ENCODE measurements around the gene CAMKMT.

Gene CAMKMT

DNA sequence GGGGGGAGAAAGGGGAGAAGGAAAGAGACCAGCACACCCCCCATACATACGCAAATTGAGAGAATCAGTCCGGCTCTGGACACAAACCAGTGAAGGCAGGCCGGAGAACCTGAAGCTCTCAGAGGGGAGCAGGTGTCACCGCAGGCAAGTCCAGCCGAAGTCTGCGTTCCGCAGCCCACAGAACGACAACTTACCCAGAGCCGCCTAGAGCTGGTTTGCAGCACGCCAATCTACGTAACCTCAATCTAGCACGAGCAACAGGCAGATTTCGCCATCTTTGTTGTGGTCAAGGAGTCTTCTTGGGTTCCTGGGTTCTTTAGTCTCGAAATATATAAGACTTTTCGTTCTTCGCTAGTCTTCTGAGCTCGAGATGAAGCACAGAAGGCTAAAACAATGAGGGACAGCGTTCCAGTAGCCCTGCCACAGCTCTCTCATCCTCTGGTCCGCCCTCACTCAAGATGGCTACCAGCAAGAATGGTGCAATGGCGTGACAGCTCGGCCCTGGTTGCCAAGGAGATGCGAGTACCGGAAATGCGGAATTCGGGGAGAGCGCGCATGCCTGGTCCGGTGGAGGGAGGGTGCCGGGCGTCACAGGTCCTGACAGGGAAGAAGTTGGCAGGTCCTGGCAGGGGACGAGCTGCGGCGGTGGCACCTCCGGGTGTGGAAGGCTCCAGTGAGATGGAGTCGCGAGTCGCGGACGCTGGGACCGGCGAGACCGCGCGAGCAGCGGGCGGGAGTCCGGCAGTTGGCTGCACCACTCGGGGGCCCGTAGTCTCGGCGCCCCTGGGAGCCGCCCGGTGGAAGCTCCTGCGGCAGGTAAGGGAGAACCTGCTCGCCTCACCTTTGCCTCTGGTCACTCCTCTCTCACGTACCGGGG, at the start of gene CAMKMT, which contains the start of gene PREPL:
Gene CAMKMT (plus strand): TSS at position 618 of the 877 bp plus-strand sequence.
Gene PREPL (minus strand): TSS at position 165 of the 877 bp plus-strand sequence. CDS start 15,152 bp downstream, outside the sequence.
- peak within 1 kb of the TSS; percentile 70 for H3K27ac ChIP-seq (ENCODE audit: poor library complexity, severe bottlenecking)
- peaks cover 4% of the 10 kb centered on the region; the same call in 1 of the 2 replicates for H3K36me3 ChIP-seq (ENCODE audit: low read depth)
- peak within 1 kb of the TSS; percentile 95 for H3K4me3 ChIP-seq (ENCODE audit: severe bottlenecking)
- TF ChIP-seq, protein P1, sequence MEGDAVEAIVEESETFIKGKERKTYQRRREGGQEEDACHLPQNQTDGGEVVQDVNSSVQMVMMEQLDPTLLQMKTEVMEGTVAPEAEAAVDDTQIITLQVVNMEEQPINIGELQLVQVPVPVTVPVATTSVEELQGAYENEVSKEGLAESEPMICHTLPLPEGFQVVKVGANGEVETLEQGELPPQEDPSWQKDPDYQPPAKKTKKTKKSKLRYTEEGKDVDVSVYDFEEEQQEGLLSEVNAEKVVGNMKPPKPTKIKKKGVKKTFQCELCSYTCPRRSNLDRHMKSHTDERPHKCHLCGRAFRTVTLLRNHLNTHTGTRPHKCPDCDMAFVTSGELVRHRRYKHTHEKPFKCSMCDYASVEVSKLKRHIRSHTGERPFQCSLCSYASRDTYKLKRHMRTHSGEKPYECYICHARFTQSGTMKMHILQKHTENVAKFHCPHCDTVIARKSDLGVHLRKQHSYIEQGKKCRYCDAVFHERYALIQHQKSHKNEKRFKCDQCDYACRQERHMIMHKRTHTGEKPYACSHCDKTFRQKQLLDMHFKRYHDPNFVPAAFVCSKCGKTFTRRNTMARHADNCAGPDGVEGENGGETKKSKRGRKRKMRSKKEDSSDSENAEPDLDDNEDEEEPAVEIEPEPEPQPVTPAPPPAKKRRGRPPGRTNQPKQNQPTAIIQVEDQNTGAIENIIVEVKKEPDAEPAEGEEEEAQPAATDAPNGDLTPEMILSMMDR (IDR thresholded peaks at IDR 0.05; ENCODE audit: poor library complexity, severe bottlenecking), result no peak
- H3K4me1 ChIP-seq (ENCODE audit: insufficient read depth, poor library complexity, severe bottlenecking), result peaks cover 16% of the 10 kb centered on the region
- H3K9me3 ChIP-seq (ENCODE audit: severe bottlenecking), result no peaks in the 10 kb centered on the region
- DNase-seq (ENCODE audit: low spot score), result peak; percentile 97
- ATAC-seq (ENCODE audit: low read depth), result peak; percentile 79
- H3K27me3 ChIP-seq (ENCODE audit: insufficient read depth, poor library complexity, severe bottlenecking), result no peaks in the 10 kb centered on the region

DNA sequence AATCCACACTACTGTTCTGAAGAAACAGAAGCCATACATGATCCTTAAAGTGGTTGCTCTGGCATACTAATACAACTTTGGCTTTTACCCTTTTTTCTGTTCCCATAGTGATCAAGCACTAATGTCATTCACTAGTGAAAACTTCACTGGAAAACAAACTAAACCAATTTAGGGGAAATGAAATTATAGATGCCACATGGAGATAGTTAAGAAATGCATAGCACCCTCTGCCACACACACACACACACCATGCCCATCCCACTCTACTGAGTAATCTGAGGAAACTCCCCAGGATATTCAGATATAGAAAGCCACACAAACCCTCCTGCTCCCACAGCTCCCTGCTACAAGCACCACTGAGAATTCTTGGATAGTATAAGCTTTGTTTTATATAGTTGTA, 47.4 kb upstream of the CAMKMT start:
- Histone ChIP-seq H3K36me3 (ENCODE audit: low read depth) (peaks cover 26% of the 10 kb centered on the region), H3K4me3 (ENCODE audit: severe bottlenecking) (no peak overlapping the region), H3K27ac (ENCODE audit: poor library complexity, severe bottlenecking) (no peak overlapping the region), H3K4me1 (ENCODE audit: insufficient read depth, poor library complexity, severe bottlenecking) (no peaks in the 10 kb centered on the region), H3K27me3 (ENCODE audit: insufficient read depth, poor library complexity, severe bottlenecking) (no peaks in the 10 kb centered on the region), H3K9me3 (ENCODE audit: severe bottlenecking) (peaks cover 12% of the 10 kb centered on the region)
- TF ChIP-seq, protein P1 (IDR thresholded peaks at IDR 0.05; ENCODE audit: poor library complexity, severe bottlenecking), result no peak
- DNase-seq (ENCODE audit: low spot score) (no peak), ATAC-seq (ENCODE audit: low read depth) (no peak)

DNA sequence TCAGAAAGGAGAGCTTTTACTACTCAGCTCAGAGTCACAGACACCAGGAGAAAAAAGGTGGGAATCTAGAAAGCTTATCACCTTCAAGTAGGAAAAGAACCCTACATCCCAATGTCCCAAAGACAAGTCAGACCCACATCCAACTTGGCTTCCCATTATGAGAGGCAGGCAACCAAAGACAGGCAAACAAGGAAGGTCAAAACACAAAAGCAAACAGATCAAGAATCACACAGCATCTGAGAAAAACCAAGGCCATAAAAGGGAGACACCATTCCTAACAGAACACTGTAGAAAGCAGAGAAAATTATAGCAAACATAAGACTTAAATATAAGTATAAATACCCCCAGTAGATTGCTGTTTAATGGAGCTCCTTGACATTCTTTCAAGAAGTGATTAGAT, 45.8 kb upstream of the CAMKMT start:
- H3K9me3 ChIP-seq (ENCODE audit: severe bottlenecking), result peaks cover 1% of the 10 kb centered on the region
- DNase-seq (ENCODE audit: low spot score) (no peak), ATAC-seq (ENCODE audit: low read depth) (no peak)
- peaks cover 39% of the 10 kb centered on the region for H3K36me3 ChIP-seq (ENCODE audit: low read depth)
- no peak overlapping the region for H3K27ac ChIP-seq (ENCODE audit: poor library complexity, severe bottlenecking)
- no peaks in the 10 kb centered on the region for H3K4me1 ChIP-seq (ENCODE audit: insufficient read depth, poor library complexity, severe bottlenecking)
- H3K4me3 ChIP-seq (ENCODE audit: severe bottlenecking), result no peak overlapping the region
- H3K27me3 ChIP-seq (ENCODE audit: insufficient read depth, poor library complexity, severe bottlenecking), result no peaks in the 10 kb centered on the region
- TF ChIP-seq, protein P1 (IDR thresholded peaks at IDR 0.05; ENCODE audit: poor library complexity, severe bottlenecking), result no peak

DNA sequence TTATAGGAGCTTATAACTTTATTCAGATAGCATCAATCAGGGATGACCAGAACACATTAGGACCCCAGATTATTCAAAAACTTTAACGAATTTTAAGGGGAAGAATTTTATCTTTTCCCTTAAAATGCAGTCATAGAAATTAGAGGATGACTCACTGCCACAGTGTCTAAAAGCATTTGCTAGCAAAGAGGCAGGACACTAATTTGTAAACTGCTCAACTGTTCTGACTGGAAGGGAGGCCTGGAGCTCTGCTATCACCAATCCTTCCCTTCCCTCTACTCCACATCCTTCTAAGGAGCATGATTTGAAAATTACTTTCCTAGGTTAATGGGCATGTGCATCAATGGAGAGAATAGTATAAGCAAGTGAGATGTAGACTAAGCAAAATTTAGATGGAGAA, 40.9 kb upstream of the CAMKMT start:
- Histone ChIP-seq H3K27me3 (ENCODE audit: insufficient read depth, poor library complexity, severe bottlenecking) (no peaks in the 10 kb centered on the region), H3K9me3 (ENCODE audit: severe bottlenecking) (no peaks in the 10 kb centered on the region), H3K27ac (ENCODE audit: poor library complexity, severe bottlenecking) (no peak overlapping the region), H3K4me3 (ENCODE audit: severe bottlenecking) (no peak overlapping the region), H3K36me3 (ENCODE audit: low read depth) (peaks cover 63% of the 10 kb centered on the region), H3K4me1 (ENCODE audit: insufficient read depth, poor library complexity, severe bottlenecking) (no peaks in the 10 kb centered on the region)
- TF ChIP-seq, protein P1 (IDR thresholded peaks at IDR 0.05; ENCODE audit: poor library complexity, severe bottlenecking), result no peak
- DNase-seq (ENCODE audit: low spot score) (no peak), ATAC-seq (ENCODE audit: low read depth) (no peak)

DNA sequence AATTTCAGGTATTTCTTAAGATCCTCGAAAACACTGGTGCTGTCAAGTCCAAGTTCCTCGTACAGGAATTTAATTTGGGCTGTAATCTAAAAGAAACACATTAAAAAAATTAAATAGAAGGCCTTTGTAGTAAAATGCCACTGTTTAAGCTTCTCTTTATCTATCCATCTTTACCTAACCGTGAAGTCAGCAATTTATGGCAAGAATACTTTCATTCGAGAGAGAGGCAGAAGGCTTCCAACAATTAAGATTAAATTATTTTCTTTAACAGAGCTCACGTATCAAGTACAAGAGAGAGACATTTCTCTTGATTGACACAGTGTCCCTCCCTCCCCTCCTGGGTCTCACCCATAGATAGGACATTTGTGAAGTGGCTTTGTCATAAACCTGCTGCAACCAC, 40.4 kb upstream of the CAMKMT start:
- Histone ChIP-seq H3K4me1 (ENCODE audit: insufficient read depth, poor library complexity, severe bottlenecking) (no peaks in the 10 kb centered on the region), H3K9me3 (ENCODE audit: severe bottlenecking) (no peaks in the 10 kb centered on the region), H3K27me3 (ENCODE audit: insufficient read depth, poor library complexity, severe bottlenecking) (no peaks in the 10 kb centered on the region), H3K4me3 (ENCODE audit: severe bottlenecking) (no peak overlapping the region), H3K36me3 (ENCODE audit: low read depth) (peaks cover 66% of the 10 kb centered on the region), H3K27ac (ENCODE audit: poor library complexity, severe bottlenecking) (no peak overlapping the region)
- ATAC-seq (ENCODE audit: low read depth), result no peak
- no peak for DNase-seq (ENCODE audit: low spot score)
- TF ChIP-seq, protein P1 (IDR thresholded peaks at IDR 0.05; ENCODE audit: poor library complexity, severe bottlenecking), result no peak

All from RWPE2 (cell line).